Cardiac ventricle fibroblast (primary cell): Measurements from ENCODE around the gene PIERCE2. TPM values are rescaled to one million over a fixed set of nuclear protein-coding genes. Genes with fewer than 3 reads are reported as not detected.

Source experiments
- total RNA-seq: library from RNA; depleted of rRNA; stranded (reverse); fragments of >200 nt; gene quantifications from 2 replicates; pipeline ENCODE4 v1.2.3, GENCODE V29; 2015

Gene PIERCE2, protein sequence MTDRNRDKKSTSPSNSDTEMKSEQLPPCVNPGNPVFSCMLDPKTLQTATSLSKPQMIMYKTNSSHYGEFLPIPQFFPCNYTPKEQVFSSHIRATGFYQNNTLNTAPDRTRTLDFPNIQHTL
- 3.4 and 8.4 TPM in 2 replicates for total RNA-seq

GRCh38 chr15:55408012-55408928 is at the start of gene PIERCE2, which contains the start of gene CCPG1:
Gene PIERCE2, plus strand, starts transcription at chr15:55408495. Its CDS starts 274 bp downstream, at chr15:55408769.
Gene CCPG1, minus strand, starts transcription at chr15:55408359. Its CDS starts 18,935 bp downstream, at chr15:55389424.

Other genes with a start within 250 kb of the PIERCE2 start
- gene RSL24D1, start 211.6 kb upstream of the PIERCE2 start, total RNA-seq: 55.7 and 69.1 TPM in 2 replicates
- 10.9 and 20.6 TPM in 2 replicates for gene RAB27A, start 118.7 kb upstream of the PIERCE2 start, total RNA-seq
- gene PIGBOS1, start 89.4 kb upstream of the PIERCE2 start, total RNA-seq: 6.6 and 16.2 TPM in 2 replicates
- gene PIGB, start 89.3 kb upstream of the PIERCE2 start, total RNA-seq: 9.3 and 9.7 TPM in 2 replicates
- gene CCPG1, start 136 bp upstream of the PIERCE2 start, total RNA-seq: 39.9 and 55.3 TPM in 2 replicates
- 0.15 and 0.19 TPM in 2 replicates for gene DNAAF4, start 99.7 kb downstream of the PIERCE2 start, total RNA-seq
- gene PYGO1, start 179.8 kb downstream of the PIERCE2 start, total RNA-seq: 7.1 and 8.3 TPM in 2 replicates